GM12873 (cell line): ENCODE results near the gene DR1.

ENCODE experiments used
- CTCF ChIP-seq: IDR thresholded peaks from 2 replicates; pipeline ENCODE4 v1.5.1; 2012; ENCODE audit warnings: low read depth, mild to moderate bottlenecking, moderate library complexity, low read length, control low read depth; ENCODE audit not compliant: insufficient read depth; ENCODE audit errors: missing control alignments

The DR1 gene

GRCh38 chr1:93395195-93395594, 49.5 kb downstream of the DR1 start:
- no peak for TF ChIP-seq CTCF

GRCh38 chr1:93399781-93400180, 54.1 kb downstream of the DR1 start:
- TF ChIP-seq CTCF, result no peak

GRCh38 chr1:93408203-93408602, 62.5 kb downstream of the DR1 start:
- TF ChIP-seq CTCF, result no peak

- no peak for TF ChIP-seq CTCF
Observed at GRCh38 chr1:93411000-93411399, 65.3 kb downstream of the DR1 start.

GRCh38 chr1:93414749-93415148, 69.0 kb downstream of the DR1 start:
- no peak for TF ChIP-seq CTCF

GRCh38 chr1:93415296-93415695, 69.6 kb downstream of the DR1 start:
- TF ChIP-seq CTCF, result no peak

- TF ChIP-seq CTCF, result no peak
Observed at GRCh38 chr1:93416183-93416582, 70.5 kb downstream of the DR1 start.
